Skeletal muscle satellite cell (primary cell): ENCODE data around the gene FRY.

ENCODE experiments used
- H3K27me3 ChIP-seq: 2 replicates; pipeline ENCODE4 v1.7.0; 2013; ENCODE audit warnings: low read length; ENCODE audit not compliant: control insufficient read depth, insufficient read depth
- H3K36me3 ChIP-seq: 2 replicates; pipeline ENCODE4 v1.7.0; 2013; ENCODE audit warnings: mild to moderate bottlenecking, control low read depth, low read length; ENCODE audit not compliant: insufficient read depth
- H3K4me1 ChIP-seq: 2 replicates; pipeline ENCODE4 v1.7.0; 2013; ENCODE audit warnings: low read length; ENCODE audit not compliant: control insufficient read depth, insufficient read depth
- H3K4me2 ChIP-seq: 2 replicates; pipeline ENCODE4 v1.7.0; 2013; ENCODE audit warnings: mild to moderate bottlenecking, low read length
- H3K4me3 ChIP-seq: 2 replicates; pipeline ENCODE4 v1.7.0; 2013; ENCODE audit warnings: low read length
- H3K9ac ChIP-seq: 2 replicates; pipeline ENCODE4 v1.7.0; 2013; ENCODE audit warnings: mild to moderate bottlenecking, low read depth, low read length, moderate library complexity
- H3K9me3 ChIP-seq: replicated peaks from 2 replicates; pipeline ENCODE4 v1.7.0; 2013; ENCODE audit warnings: mild to moderate bottlenecking, control low read depth, low read length

FRY gene

DNA sequence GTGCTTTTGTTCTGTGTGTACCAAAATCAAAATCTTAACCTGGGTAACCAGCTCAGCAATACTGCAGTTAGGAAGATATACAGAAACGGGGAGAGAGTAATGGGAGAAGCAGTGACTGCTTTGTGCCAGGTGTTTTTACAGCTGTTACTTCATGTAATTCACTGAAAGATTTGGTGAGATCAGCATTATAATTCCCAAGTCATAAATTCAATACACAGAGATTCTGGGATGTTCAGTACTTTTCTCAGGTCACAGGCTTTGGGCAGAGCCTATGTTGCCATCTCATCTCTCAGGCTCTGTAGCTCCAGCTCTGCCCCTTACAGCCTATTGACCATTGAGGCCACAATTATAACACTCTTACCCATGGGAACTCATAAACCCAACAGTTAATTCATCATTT lies 145.1 kb downstream of the FRY start:
- H3K36me3 ChIP-seq: peaks cover 3% of the 10 kb centered on the region
- H3K4me1 ChIP-seq: no peaks in the 10 kb centered on the region

DNA sequence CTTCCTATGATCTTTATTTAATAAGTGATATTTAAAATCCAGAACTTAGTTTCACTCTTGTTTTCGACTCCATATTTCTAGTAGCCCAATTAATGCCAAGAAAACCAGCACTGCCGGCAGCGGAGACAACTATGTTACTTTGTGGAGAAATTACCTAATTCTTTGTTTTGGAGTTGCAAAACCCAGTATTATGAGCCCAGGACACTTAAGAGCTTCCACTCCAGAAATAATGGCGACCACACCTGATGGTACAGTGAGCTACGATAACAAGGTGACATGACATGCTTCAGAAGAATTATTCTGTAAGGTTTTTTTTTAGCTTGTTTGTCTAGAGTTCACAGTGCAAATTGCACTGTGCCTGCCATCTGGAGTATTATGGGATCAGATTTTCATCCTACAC lies 147.2 kb downstream of the FRY start:
- no peaks in the 10 kb centered on the region for H3K9me3 ChIP-seq
- H3K4me3 ChIP-seq: no peak overlapping the region
- H3K9ac ChIP-seq: no peak overlapping the region
- no peak overlapping the region for H3K4me2 ChIP-seq
- H3K4me1 ChIP-seq: no peaks in the 10 kb centered on the region
- H3K36me3 ChIP-seq: no peaks in the 10 kb centered on the region
- H3K27me3 ChIP-seq: no peaks in the 10 kb centered on the region

More for the DNA sequence above, 145.1 kb downstream of the FRY start:
- Histone ChIP-seq H3K4me2 (no peak overlapping the region), H3K9me3 (no peaks in the 10 kb centered on the region), H3K27me3 (no peaks in the 10 kb centered on the region), H3K9ac (no peak overlapping the region), H3K4me3 (no peak overlapping the region)

DNA sequence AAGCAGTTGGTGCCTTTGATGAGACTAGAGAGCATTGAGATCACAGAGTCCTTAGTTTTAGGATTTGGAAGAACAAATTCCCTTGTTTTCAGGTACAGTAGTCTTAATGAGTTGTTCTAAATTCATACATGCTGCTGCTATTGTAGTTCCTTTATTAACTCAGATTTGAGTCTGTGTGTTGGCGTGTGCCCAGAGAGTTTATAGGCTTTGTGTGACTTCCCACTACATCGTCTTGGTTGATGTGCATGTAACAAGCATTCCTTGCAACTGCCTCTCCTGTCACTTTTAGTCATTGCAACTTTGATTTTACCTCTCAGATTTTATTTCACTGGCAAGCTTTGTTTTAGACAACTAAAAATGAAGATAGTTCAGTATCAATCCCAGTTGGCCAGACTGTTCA lies 148.1 kb downstream of the FRY start:
- no peaks in the 10 kb centered on the region for H3K9me3 ChIP-seq
- H3K9ac ChIP-seq: no peak overlapping the region
- H3K36me3 ChIP-seq: no peaks in the 10 kb centered on the region
- H3K4me1 ChIP-seq: no peaks in the 10 kb centered on the region
- no peak overlapping the region for H3K4me2 ChIP-seq
- no peak overlapping the region for H3K4me3 ChIP-seq
- H3K27me3 ChIP-seq: no peaks in the 10 kb centered on the region

DNA sequence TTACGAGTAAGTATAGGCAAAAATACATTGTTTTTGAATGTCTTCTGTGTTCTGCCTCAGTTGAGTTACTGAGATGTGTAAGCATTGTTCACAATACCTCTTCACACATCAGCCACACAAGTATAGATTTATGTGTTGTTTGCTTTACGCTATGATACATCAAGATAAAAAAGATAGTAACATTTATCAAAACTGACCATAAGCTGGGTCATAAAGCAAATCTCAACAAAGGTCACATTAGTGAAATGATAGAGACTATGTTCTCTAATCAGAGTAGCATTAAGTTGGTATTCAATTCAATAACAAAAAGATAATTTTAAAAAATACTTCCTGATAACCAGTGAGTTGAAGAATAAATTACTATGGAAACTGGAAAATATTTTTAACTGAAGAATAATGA lies 156.1 kb downstream of the FRY start:
- Histone ChIP-seq H3K9ac (no peak overlapping the region), H3K27me3 (no peaks in the 10 kb centered on the region), H3K4me1 (no peaks in the 10 kb centered on the region), H3K4me3 (no peak overlapping the region), H3K36me3 (no peaks in the 10 kb centered on the region), H3K9me3 (no peaks in the 10 kb centered on the region), H3K4me2 (no peak overlapping the region)

DNA sequence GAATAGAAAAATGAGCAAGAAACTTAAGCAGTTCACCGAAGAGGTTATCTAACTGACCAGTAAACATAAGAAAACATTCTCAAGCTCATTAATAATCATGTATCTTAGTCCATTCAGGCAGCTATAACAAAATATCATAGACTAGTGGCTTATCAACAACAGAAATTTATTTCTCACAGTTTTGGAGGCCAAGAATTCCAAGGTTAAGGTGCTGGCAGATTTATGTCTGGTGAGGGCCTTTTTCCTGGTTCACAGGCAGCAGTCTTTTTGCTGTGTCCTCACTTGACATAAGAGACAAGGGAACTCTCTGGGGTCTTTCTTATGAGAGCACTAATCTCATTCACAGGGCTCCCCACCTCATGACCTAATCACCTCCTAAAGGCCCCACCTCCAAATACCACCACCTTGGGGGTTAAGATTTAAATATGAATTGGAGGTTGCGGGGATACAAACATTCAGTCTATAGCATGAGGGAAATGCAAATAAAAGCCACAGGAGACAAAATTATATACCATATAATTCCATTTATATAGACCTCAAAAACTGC lies 160.0 kb downstream of the FRY start:
- Histone ChIP-seq H3K27me3 (no peaks in the 10 kb centered on the region), H3K9ac (no peak overlapping the region), H3K4me3 (no peak overlapping the region), H3K4me2 (no peak overlapping the region), H3K4me1 (no peaks in the 10 kb centered on the region), H3K36me3 (no peaks in the 10 kb centered on the region), H3K9me3 (no peaks in the 10 kb centered on the region)

DNA sequence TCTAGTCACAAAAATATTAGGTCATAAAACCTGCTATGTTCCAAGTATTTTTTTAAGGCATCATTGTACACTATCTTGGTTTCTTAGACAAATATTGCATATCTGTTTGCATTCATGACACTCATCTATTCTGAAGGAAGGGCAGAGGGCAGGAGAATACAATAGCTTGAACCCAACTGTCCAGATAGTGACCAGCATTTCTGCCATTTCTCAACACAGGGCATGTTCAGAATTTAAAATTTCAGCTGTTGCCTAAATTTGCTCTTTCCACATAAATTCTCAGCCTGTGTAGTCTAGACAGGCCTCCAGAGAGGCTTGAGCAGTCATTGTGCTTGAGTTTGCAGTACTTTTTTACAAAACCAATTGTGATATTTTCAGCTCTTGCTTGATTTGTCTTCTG lies 164.1 kb downstream of the FRY start:
- no peak overlapping the region for H3K4me2 ChIP-seq
- no peaks in the 10 kb centered on the region for H3K4me1 ChIP-seq
- no peaks in the 10 kb centered on the region for H3K9me3 ChIP-seq
- no peak overlapping the region for H3K9ac ChIP-seq
- no peaks in the 10 kb centered on the region for H3K36me3 ChIP-seq
- H3K27me3 ChIP-seq: no peaks in the 10 kb centered on the region
- no peak overlapping the region for H3K4me3 ChIP-seq

- no peaks in the 10 kb centered on the region for H3K36me3 ChIP-seq
- no peaks in the 10 kb centered on the region for H3K27me3 ChIP-seq
- H3K4me2 ChIP-seq: no peak overlapping the region
- H3K4me3 ChIP-seq: no peak overlapping the region
- no peak overlapping the region for H3K9ac ChIP-seq
- no peaks in the 10 kb centered on the region for H3K9me3 ChIP-seq
- no peaks in the 10 kb centered on the region for H3K4me1 ChIP-seq
These were observed 167.6 kb downstream of the FRY start for GRCh38 chr13:32199168-32199567.

DNA sequence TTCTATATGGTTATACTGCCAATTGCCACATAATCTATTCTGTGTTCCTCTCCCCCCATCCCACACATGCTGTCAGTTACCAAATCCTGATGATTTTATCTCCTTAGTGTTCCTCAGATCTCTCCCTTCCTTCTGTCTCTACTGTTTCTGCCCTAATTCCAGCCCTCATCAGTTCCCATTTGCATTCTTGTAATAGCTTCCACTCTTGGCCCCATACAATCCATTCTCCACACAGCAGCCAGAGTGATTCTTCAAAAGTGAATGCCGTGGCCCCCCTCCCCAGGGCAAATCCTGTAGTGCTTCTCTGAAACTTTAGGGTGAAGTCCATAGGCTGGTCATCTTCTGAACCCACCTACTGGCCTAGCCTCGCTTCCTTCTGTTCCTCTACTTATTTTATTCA lies 169.2 kb downstream of the FRY start:
- Histone ChIP-seq H3K9me3 (no peaks in the 10 kb centered on the region), H3K4me1 (no peaks in the 10 kb centered on the region), H3K4me2 (no peak overlapping the region), H3K27me3 (no peaks in the 10 kb centered on the region), H3K36me3 (no peaks in the 10 kb centered on the region), H3K9ac (no peak overlapping the region), H3K4me3 (no peak overlapping the region)

DNA sequence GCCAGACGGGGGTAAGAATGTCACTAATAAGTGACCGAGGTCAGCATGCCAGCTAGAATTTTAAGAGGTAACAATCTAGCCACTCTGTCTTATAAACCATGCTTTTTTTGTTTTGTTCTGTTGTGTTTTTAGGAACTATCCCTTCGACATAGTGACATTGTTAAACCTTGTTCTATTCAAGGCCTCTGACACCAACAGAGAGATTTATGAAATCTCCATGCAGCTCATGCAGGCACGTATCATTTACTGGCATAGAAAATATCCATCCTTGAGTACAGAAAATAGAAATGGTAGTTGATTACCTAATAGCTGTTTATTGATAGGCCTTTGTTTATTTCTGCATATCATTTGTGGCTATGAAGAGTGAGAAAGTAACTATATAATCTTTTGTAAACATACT lies 170.2 kb downstream of the FRY start:
- H3K36me3 ChIP-seq: no peaks in the 10 kb centered on the region
- no peak overlapping the region for H3K9ac ChIP-seq
- no peak overlapping the region for H3K4me2 ChIP-seq
- H3K9me3 ChIP-seq: no peaks in the 10 kb centered on the region
- no peak overlapping the region for H3K4me3 ChIP-seq
- no peaks in the 10 kb centered on the region for H3K27me3 ChIP-seq
- H3K4me1 ChIP-seq: no peaks in the 10 kb centered on the region

- Histone ChIP-seq H3K9me3 (no peaks in the 10 kb centered on the region), H3K36me3 (no peaks in the 10 kb centered on the region), H3K4me1 (no peaks in the 10 kb centered on the region), H3K9ac (no peak overlapping the region), H3K4me3 (no peak overlapping the region), H3K4me2 (no peak overlapping the region), H3K27me3 (no peaks in the 10 kb centered on the region)
These were observed 170.7 kb downstream of the FRY start for GRCh38 chr13:32202268-32202667.

DNA sequence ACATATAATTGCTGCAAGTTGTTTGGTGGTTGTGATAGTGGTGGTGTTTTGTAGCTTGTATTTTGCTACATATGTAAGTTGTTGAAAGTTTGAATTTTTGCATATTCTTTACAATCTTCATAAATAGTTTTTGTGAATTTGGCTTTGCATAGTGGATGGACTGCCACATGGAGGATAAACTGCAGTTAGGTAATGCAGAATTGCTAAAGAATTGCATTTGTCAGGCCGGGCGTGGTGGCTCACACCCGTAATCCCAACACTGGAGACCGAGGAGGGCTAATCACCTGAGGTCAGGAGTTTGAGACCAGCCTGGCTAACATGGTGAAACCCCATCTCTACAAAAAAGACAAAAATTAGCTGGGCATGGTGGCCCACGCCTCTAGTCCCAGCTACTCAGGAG lies 171.6 kb downstream of the FRY start:
- no peak overlapping the region for H3K4me2 ChIP-seq
- no peaks in the 10 kb centered on the region for H3K9me3 ChIP-seq
- H3K9ac ChIP-seq: no peak overlapping the region
- H3K36me3 ChIP-seq: no peaks in the 10 kb centered on the region
- H3K4me3 ChIP-seq: no peak overlapping the region
- H3K4me1 ChIP-seq: no peaks in the 10 kb centered on the region
- H3K27me3 ChIP-seq: no peaks in the 10 kb centered on the region

- H3K4me3 ChIP-seq: no peak overlapping the region
- no peaks in the 10 kb centered on the region for H3K27me3 ChIP-seq
- no peaks in the 10 kb centered on the region for H3K4me1 ChIP-seq
- H3K9me3 ChIP-seq: no peaks in the 10 kb centered on the region
- H3K4me2 ChIP-seq: no peak overlapping the region
- H3K9ac ChIP-seq: no peak overlapping the region
- no peaks in the 10 kb centered on the region for H3K36me3 ChIP-seq
These were observed 172.2 kb downstream of the FRY start for GRCh38 chr13:32203736-32204135.
